Lower leg skin (tissue), 3 donors: Measurements from ENCODE around the gene CHST8.

Source experiments
- CTCF ChIP-seq, 3 donors: fragments of 450-650 bp; IDR thresholded peaks; one replicate each; pipeline ENCODE4 v1.5.1; 2016; ENCODE audit warnings: antibody characterized with exemption in 3 of 3, mild to moderate bottlenecking in 3 of 3, moderate library complexity in 2 of 3
- POLR2A ChIP-seq, 2 donors: fragments of 450-650 bp; IDR thresholded peaks; one replicate each; pipeline ENCODE4 v1.6.1; 2016 to 2017; ENCODE audit warnings: antibody characterized with exemption in 2 of 2, mild to moderate bottlenecking in 1 of 2, moderate library complexity in 1 of 2

GRCh38 chr19:33621065-33621785 is 528 bp upstream of the CHST8 start:
- no peak for TF ChIP-seq CTCF (IDR thresholded peaks at IDR 0.05)
- no peak for TF ChIP-seq POLR2A (IDR thresholded peaks at IDR 0.05)
